Brain microvascular endothelial cell (primary cell): Measurements from ENCODE around the gene PSMA3.

Source experiments
- DNase-seq: peaks from one replicate; pipeline ENCODE4 v3.0.0-alpha.2; 2020
- H3K27ac ChIP-seq: fragments of 250-450 bp; sonication (Bioruptor Pico); 2 replicates; pipeline ENCODE4 v1.5.1; 2020; ENCODE audit warnings: mild to moderate bottlenecking, moderate library complexity
- H3K27me3 ChIP-seq: fragments of 250-450 bp; sonication (Bioruptor Pico); replicated peaks from 2 replicates; pipeline ENCODE4 v1.5.1; 2020; ENCODE audit warnings: mild to moderate bottlenecking
- H3K36me3 ChIP-seq: fragments of 250-450 bp; sonication (Bioruptor Pico); replicated peaks from 2 replicates; pipeline ENCODE4 v1.5.1; 2020; ENCODE audit warnings: mild to moderate bottlenecking
- H3K4me3 ChIP-seq: 2 replicates; pipeline ENCODE4 v1.5.1; 2011; ENCODE audit warnings: low read depth, mild to moderate bottlenecking, control low read depth, low read length, moderate library complexity
- CTCF ChIP-seq: IDR thresholded peaks from 2 replicates; pipeline ENCODE4 v1.5.1; 2011; ENCODE audit warnings: low read depth, mild to moderate bottlenecking, moderate library complexity, low read length, control low read depth, inconsistent platforms; ENCODE audit errors: missing control alignments
- in situ Hi-C: cut with HindIII; loops from 2 replicates; pipeline ENCODE4 v1.10.0; 2017; ENCODE audit warnings: low sequenced_read_pairs, low pct_ligation_motif_present

The PSMA3 gene

GRCh38 chr14:58309086-58309485 lies 64.4 kb downstream of the PSMA3 start:
- TF ChIP-seq CTCF: no peak
- DNase-seq: no peak
- no peak overlapping the region for H3K27ac ChIP-seq
- H3K36me3 ChIP-seq: no peaks in the 10 kb centered on the region
- no peak overlapping the region for H3K4me3 ChIP-seq
- in situ Hi-C loops: no loop called here
- H3K27me3 ChIP-seq: no peaks in the 10 kb centered on the region

GRCh38 chr14:58313699-58314098 lies 69.1 kb downstream of the PSMA3 start:
- Histone ChIP-seq H3K36me3 (peaks cover 3% of the 10 kb centered on the region), H3K27ac (no peak overlapping the region), H3K4me3 (no peak overlapping the region), H3K27me3 (no peaks in the 10 kb centered on the region)
- in situ Hi-C loops: no loop called here
- TF ChIP-seq CTCF: no peak
- no peak for DNase-seq

- in situ Hi-C loops: no loop called here
- DNase-seq: no peak
- TF ChIP-seq CTCF: no peak
Measured at GRCh38 chr14:58315606-58316005, 71.0 kb downstream of the PSMA3 start.

More at GRCh38 chr14:58315606-58316005, 71.0 kb downstream of the PSMA3 start:
- H3K27ac ChIP-seq: no peak overlapping the region
- peaks cover 3% of the 10 kb centered on the region for H3K36me3 ChIP-seq
- H3K4me3 ChIP-seq: no peak overlapping the region
- no peaks in the 10 kb centered on the region for H3K27me3 ChIP-seq
